Measurements from ENCODE around the gene PRELID1. TPM values are rescaled to one million over a fixed set of nuclear protein-coding genes. Genes with fewer than 3 reads are reported as not detected.

The PRELID1 gene
- total RNA-seq, 1 donor from 2014 or later = 39.1 TPM

DNA sequence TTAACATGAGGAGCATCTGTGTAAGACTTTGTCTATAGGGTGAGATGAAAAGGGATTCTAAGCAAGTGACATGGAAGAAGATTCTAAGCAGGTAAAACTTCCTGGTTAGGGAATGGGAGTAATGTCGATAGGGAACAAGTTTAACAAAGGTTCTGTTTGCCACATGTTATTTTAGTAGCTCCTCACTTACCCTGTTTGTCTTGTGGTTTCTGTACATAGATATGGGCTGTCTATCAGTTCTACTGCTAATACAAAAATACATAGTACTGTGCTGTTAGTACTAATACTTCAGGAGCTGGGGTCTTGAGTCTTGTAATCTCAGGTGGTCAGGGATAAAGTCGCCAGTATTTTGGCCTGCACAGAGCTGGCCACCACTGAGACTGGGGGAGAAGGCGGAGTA, 32.9 kb upstream of the PRELID1 start:
- Histone ChIP-seq H3K4me1 (ENCODE audit: control insufficient read depth in 3 of 3, insufficient read depth in 3 of 3, low read length in 3 of 3) (no peaks in the 10 kb centered on the region), H3K9ac (ENCODE audit: low read depth in 1 of 3, low read length in 3 of 3) (no peak overlapping the region), H3K36me3 (ENCODE audit: control insufficient read depth in 3 of 3, insufficient read depth in 3 of 3, low read length in 3 of 3) (peaks cover 33 to 54% (median 48%) of the 10 kb centered on the region in 3 donors), H3K27me3 (ENCODE audit: control insufficient read depth in 3 of 3, insufficient read depth in 3 of 3, low read length in 3 of 3) (no peaks in the 10 kb centered on the region), H3K9me3 (ENCODE audit: control insufficient read depth in 3 of 3, low read length in 3 of 3) (no peaks in the 10 kb centered on the region), H3K4me3 (ENCODE audit: low read length in 3 of 3) (no peak overlapping the region), H3K27ac (ENCODE audit: low read depth, low read length) (no peak overlapping the region)

DNA sequence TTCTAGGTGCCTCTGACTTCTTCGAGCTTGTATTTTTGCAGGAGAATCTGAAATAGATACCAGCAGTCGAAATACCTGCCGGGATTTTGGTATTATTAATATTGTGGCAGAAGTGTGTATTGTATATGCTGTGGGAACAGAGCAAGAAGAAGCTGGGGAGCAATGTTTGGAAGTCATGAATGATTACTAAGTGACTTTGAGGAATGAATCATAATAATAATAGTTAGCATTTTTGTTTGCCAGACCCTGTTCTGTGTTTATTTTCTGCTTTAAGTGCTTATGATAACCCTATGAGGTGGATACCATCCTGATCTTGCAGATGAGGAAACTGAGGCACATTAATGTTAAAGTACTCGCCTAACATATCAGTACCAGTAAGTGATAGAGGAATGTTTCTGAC, 32.5 kb upstream of the PRELID1 start:
- Histone ChIP-seq H3K27me3 (ENCODE audit: control insufficient read depth in 3 of 3, insufficient read depth in 3 of 3, low read length in 3 of 3) (no peaks in the 10 kb centered on the region), H3K36me3 (ENCODE audit: control insufficient read depth in 3 of 3, insufficient read depth in 3 of 3, low read length in 3 of 3) (peaks cover 34 to 54% (median 46%) of the 10 kb centered on the region in 3 donors), H3K9me3 (ENCODE audit: control insufficient read depth in 3 of 3, low read length in 3 of 3) (no peaks in the 10 kb centered on the region), H3K4me3 (ENCODE audit: low read length in 3 of 3) (no peak overlapping the region), H3K9ac (ENCODE audit: low read depth in 1 of 3, low read length in 3 of 3) (no peak overlapping the region), H3K4me1 (ENCODE audit: control insufficient read depth in 3 of 3, insufficient read depth in 3 of 3, low read length in 3 of 3) (no peaks in the 10 kb centered on the region), H3K27ac (ENCODE audit: low read depth, low read length) (no peak overlapping the region)

DNA sequence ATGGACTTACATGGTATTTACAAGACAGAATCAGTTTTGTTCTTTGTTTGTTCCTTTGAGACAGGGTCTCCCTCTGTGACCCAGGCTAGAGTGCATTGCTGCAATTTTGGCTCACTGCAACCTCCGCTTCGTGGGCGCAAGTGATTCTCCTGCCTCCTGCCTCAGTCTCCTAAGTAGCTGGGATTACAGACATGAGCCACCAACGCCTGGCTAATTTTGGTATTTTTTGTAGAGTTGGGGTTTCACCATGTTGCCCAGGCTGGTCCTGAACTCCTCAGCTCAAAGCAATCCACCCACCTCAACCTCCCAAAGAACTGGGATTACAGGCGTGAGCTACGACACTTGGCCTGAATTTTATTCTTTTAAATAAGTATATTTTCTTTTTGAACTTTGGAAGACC, 27.7 kb upstream of the PRELID1 start:
- Histone ChIP-seq H3K4me3 (ENCODE audit: low read length in 3 of 3) (no peak overlapping the region), H3K36me3 (ENCODE audit: control insufficient read depth in 3 of 3, insufficient read depth in 3 of 3, low read length in 3 of 3) (peaks cover 15 to 52% (median 30%) of the 10 kb centered on the region in 3 donors), H3K9ac (ENCODE audit: low read depth in 1 of 3, low read length in 3 of 3) (no peak overlapping the region)

DNA sequence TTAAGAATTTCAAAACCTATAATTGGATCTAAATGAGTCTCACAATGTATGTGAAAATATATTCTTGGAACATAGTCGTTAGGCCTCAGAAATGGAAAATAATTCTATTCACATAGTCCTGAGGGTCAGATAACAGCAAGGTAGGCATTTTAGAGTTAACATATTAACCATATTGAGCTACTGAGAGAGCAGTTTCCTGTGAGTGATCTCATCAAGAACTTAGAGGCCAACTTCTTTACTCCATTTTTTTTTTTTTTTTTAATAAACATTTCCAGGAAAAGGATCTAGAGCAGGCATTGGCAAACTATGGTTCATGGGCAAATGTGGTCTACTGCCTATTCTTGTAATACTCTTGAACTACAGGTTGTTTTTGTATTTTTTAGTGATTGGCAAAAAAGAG, 26.7 kb upstream of the PRELID1 start:
- H3K36me3 ChIP-seq (ENCODE audit: control insufficient read depth in 3 of 3, insufficient read depth in 3 of 3, low read length in 3 of 3) = peaks cover 17 to 52% (median 29%) of the 10 kb centered on the region in 3 donors
- no peak overlapping the region for H3K9ac ChIP-seq (ENCODE audit: low read depth in 1 of 3, low read length in 3 of 3)
- H3K27ac ChIP-seq (ENCODE audit: low read depth, low read length) = no peak overlapping the region

More for the DNA sequence above, 27.7 kb upstream of the PRELID1 start:
- Histone ChIP-seq H3K27ac (ENCODE audit: low read depth, low read length) (no peak overlapping the region), H3K9me3 (ENCODE audit: control insufficient read depth in 3 of 3, low read length in 3 of 3) (no peaks in the 10 kb centered on the region), H3K4me1 (ENCODE audit: control insufficient read depth in 3 of 3, insufficient read depth in 3 of 3, low read length in 3 of 3) (no peaks in the 10 kb centered on the region), H3K27me3 (ENCODE audit: control insufficient read depth in 3 of 3, insufficient read depth in 3 of 3, low read length in 3 of 3) (no peaks in the 10 kb centered on the region)

DNA sequence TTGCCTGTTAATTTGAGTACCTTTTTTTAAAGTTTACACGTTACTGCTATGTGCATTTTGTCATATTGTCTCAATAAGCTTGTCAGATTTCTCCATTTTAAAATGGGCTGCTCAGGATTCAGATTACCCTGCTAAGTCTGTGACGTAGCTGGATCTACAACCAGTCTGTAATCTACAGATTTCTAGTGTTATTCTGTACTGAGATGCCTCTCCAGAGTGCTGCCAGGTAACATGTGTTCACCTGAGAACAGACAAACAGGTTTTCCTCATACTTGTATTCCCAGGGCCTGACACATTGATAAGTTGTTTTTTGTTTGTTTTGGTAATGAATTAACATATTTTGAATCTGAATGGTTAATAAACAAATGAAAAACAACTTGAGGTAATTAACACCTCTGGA, 15.4 kb upstream of the PRELID1 start:
- no peaks in the 10 kb centered on the region for H3K9me3 ChIP-seq (ENCODE audit: control insufficient read depth in 3 of 3, low read length in 3 of 3)
- peaks cover 33 to 70% (median 50%) of the 10 kb centered on the region in 3 donors for H3K36me3 ChIP-seq (ENCODE audit: control insufficient read depth in 3 of 3, insufficient read depth in 3 of 3, low read length in 3 of 3)
- H3K4me3 ChIP-seq (ENCODE audit: low read length in 3 of 3) = no peak overlapping the region
- no peaks in the 10 kb centered on the region for H3K4me1 ChIP-seq (ENCODE audit: control insufficient read depth in 3 of 3, insufficient read depth in 3 of 3, low read length in 3 of 3)
- no peak overlapping the region for H3K9ac ChIP-seq (ENCODE audit: low read depth in 1 of 3, low read length in 3 of 3)
- H3K27me3 ChIP-seq (ENCODE audit: control insufficient read depth in 3 of 3, insufficient read depth in 3 of 3, low read length in 3 of 3) = no peaks in the 10 kb centered on the region
- H3K27ac ChIP-seq (ENCODE audit: low read depth, low read length) = no peak overlapping the region

More for the DNA sequence above, 26.7 kb upstream of the PRELID1 start:
- H3K4me1 ChIP-seq (ENCODE audit: control insufficient read depth in 3 of 3, insufficient read depth in 3 of 3, low read length in 3 of 3) = no peaks in the 10 kb centered on the region
- H3K27me3 ChIP-seq (ENCODE audit: control insufficient read depth in 3 of 3, insufficient read depth in 3 of 3, low read length in 3 of 3) = no peaks in the 10 kb centered on the region
- H3K9me3 ChIP-seq (ENCODE audit: control insufficient read depth in 3 of 3, low read length in 3 of 3) = no peaks in the 10 kb centered on the region
- no peak overlapping the region for H3K4me3 ChIP-seq (ENCODE audit: low read length in 3 of 3)

DNA sequence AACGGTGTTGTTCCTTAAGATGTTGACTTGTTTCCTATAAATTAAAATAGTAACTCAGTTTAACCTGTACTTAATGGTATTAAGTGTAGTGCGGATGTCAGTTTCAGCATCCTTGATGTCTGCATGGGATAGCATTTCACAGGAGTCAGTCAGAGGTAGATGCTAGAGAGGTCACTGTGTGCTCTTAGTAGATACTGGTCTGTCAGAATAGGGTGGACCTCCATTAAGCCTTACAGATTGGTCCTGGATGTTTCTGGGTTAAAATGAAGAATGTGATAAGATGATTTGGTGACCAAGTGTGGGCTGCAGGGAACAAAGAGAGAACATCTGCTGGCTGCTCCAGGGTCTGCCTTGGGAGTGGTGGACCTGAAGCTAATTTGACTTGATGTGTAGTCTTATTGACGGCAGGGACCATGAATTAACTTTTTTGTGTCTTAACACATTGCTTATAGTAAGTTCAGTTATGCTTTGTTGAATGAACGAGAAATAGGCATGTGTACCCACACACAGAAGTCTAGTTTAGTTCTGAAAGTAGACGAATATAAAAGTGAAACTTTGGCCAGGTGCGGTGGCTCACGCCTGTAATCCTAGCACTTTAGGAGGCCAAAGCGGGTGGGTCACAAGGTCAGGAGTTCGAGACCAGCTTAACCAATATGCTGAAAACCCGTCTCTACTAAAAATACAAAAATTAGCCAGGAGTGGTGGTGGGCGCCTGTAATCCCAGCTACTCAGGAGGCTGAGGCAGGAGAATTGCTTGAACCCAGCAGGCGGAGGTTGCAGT, 12.6 kb upstream of the PRELID1 start:
- peaks cover 48 to 75% (median 60%) of the 10 kb centered on the region in 3 donors for H3K36me3 ChIP-seq (ENCODE audit: control insufficient read depth in 3 of 3, insufficient read depth in 3 of 3, low read length in 3 of 3)
- H3K27ac ChIP-seq (ENCODE audit: low read depth, low read length) = no peak overlapping the region

DNA sequence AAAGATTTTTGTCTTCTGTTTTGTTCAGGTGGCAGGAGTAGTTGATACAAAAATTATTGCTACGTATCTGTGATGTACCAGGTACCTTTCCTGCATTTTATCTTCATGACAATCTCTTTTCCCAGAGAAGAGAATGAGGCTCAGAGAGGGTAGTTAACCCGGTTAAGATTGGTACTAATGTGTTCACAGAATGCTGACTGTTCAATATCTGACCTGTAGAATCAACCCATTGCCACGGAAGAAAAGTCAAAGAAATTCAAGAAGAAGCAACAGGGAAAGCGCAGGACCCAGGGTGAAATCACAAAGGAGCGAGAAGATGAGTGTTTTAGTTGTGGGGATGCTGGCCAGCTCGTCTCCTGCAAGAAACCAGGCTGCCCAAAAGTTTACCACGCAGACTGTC, 11.9 kb upstream of the PRELID1 start:
- no peaks in the 10 kb centered on the region for H3K9me3 ChIP-seq (ENCODE audit: control insufficient read depth in 3 of 3, low read length in 3 of 3)
- no peak overlapping the region for H3K27ac ChIP-seq (ENCODE audit: low read depth, low read length)
- H3K27me3 ChIP-seq (ENCODE audit: control insufficient read depth in 3 of 3, insufficient read depth in 3 of 3, low read length in 3 of 3) = no peaks in the 10 kb centered on the region
- H3K4me3 ChIP-seq (ENCODE audit: low read length in 3 of 3) = no peak overlapping the region
- peaks cover 0 to 11% (median 3%) of the 10 kb centered on the region in 3 donors for H3K4me1 ChIP-seq (ENCODE audit: control insufficient read depth in 3 of 3, insufficient read depth in 3 of 3, low read length in 3 of 3)
- H3K9ac ChIP-seq (ENCODE audit: low read depth in 1 of 3, low read length in 3 of 3) = no peak overlapping the region
- peaks cover 48 to 71% (median 66%) of the 10 kb centered on the region in 3 donors for H3K36me3 ChIP-seq (ENCODE audit: control insufficient read depth in 3 of 3, insufficient read depth in 3 of 3, low read length in 3 of 3)

More for the DNA sequence above, 12.6 kb upstream of the PRELID1 start:
- Histone ChIP-seq H3K4me1 (ENCODE audit: control insufficient read depth in 3 of 3, insufficient read depth in 3 of 3, low read length in 3 of 3) (peaks cover 0 to 4% (median 0%) of the 10 kb centered on the region in 3 donors), H3K9me3 (ENCODE audit: control insufficient read depth in 3 of 3, low read length in 3 of 3) (no peaks in the 10 kb centered on the region), H3K4me3 (ENCODE audit: low read length in 3 of 3) (no peak overlapping the region), H3K9ac (ENCODE audit: low read depth in 1 of 3, low read length in 3 of 3) (no peak overlapping the region), H3K27me3 (ENCODE audit: control insufficient read depth in 3 of 3, insufficient read depth in 3 of 3, low read length in 3 of 3) (no peaks in the 10 kb centered on the region)

DNA sequence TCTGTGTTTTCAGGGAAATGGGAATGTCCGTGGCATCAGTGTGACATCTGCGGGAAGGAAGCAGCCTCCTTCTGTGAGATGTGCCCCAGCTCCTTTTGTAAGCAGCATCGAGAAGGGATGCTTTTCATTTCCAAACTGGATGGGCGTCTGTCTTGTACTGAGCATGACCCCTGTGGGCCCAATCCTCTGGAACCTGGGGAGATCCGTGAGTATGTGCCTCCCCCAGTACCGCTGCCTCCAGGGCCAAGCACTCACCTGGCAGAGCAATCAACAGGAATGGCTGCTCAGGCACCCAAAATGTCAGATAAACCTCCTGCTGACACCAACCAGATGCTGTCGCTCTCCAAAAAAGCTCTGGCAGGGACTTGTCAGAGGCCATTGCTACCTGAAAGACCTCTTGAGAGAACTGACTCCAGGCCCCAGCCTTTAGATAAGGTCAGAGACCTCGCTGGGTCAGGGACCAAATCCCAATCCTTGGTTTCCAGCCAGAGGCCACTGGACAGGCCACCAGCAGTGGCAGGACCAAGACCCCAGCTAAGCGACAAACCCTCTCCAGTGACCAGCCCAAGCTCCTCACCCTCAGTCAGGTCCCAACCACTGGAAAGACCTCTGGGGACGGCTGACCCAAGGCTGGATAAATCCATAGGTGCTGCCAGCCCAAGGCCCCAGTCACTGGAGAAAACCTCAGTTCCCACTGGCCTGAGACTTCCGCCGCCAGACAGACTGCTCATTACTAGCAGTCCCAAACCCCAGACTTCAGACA, 9.6 kb upstream of the PRELID1 start:
- Histone ChIP-seq H3K9ac (ENCODE audit: low read depth in 1 of 3, low read length in 3 of 3) (no peak overlapping the region), H3K27me3 (ENCODE audit: control insufficient read depth in 3 of 3, insufficient read depth in 3 of 3, low read length in 3 of 3) (no peaks in the 10 kb centered on the region), H3K4me1 (ENCODE audit: control insufficient read depth in 3 of 3, insufficient read depth in 3 of 3, low read length in 3 of 3) (peaks cover 0 to 14% (median 6%) of the 10 kb centered on the region in 3 donors), H3K27ac (ENCODE audit: low read depth, low read length) (no peak overlapping the region), H3K9me3 (ENCODE audit: control insufficient read depth in 3 of 3, low read length in 3 of 3) (no peaks in the 10 kb centered on the region), H3K4me3 (ENCODE audit: low read length in 3 of 3) (no peak overlapping the region), H3K36me3 (ENCODE audit: control insufficient read depth in 3 of 3, insufficient read depth in 3 of 3, low read length in 3 of 3) (peaks cover 46 to 62% (median 54%) of the 10 kb centered on the region in 3 donors)

DNA sequence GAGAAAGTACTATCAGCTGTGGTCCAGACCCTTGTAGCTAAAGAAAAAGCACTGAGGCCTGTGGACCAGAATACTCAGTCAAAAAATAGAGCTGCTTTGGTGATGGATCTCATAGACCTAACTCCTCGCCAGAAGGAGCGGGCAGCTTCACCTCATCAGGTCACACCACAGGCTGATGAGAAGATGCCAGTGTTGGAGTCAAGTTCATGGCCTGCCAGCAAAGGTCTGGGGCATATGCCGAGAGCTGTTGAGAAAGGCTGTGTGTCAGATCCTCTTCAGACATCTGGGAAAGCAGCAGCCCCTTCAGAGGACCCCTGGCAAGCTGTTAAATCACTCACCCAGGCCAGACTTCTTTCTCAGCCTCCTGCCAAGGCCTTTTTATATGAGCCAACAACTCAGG, 9.0 kb upstream of the PRELID1 start:
- H3K27me3 ChIP-seq (ENCODE audit: control insufficient read depth in 3 of 3, insufficient read depth in 3 of 3, low read length in 3 of 3) = no peaks in the 10 kb centered on the region
- peaks cover 45 to 56% (median 49%) of the 10 kb centered on the region in 3 donors for H3K36me3 ChIP-seq (ENCODE audit: control insufficient read depth in 3 of 3, insufficient read depth in 3 of 3, low read length in 3 of 3)
- H3K9me3 ChIP-seq (ENCODE audit: control insufficient read depth in 3 of 3, low read length in 3 of 3) = no peaks in the 10 kb centered on the region
- peaks cover 0 to 19% (median 9%) of the 10 kb centered on the region in 3 donors for H3K4me1 ChIP-seq (ENCODE audit: control insufficient read depth in 3 of 3, insufficient read depth in 3 of 3, low read length in 3 of 3)
- H3K4me3 ChIP-seq (ENCODE audit: low read length in 3 of 3) = no peak overlapping the region
- no peak overlapping the region for H3K9ac ChIP-seq (ENCODE audit: low read depth in 1 of 3, low read length in 3 of 3)
- no peak overlapping the region for H3K27ac ChIP-seq (ENCODE audit: low read depth, low read length)

DNA sequence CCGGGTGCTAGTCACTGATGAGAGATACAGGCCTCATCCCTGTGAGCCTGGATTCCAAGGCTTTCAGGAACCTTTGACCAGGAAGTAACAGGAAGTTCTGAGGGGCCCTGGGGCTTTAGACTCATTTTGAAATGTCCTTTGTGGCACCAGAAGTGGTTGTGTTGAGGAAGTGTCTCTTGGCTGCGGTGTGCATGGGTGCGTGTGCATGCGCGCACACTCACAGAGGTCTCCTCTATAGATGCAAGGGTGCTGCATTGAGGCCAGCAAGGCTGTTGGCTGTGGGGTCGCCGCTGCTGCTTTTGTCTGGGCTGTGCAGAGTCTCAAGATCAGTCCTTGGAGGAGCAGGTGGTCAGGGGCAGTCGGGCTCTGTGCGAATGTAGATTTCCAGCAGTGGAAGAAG, 7.7 kb upstream of the PRELID1 start:
- Histone ChIP-seq H3K27me3 (ENCODE audit: control insufficient read depth in 3 of 3, insufficient read depth in 3 of 3, low read length in 3 of 3) (no peaks in the 10 kb centered on the region), H3K4me1 (ENCODE audit: control insufficient read depth in 3 of 3, insufficient read depth in 3 of 3, low read length in 3 of 3) (peaks cover 5 to 30% (median 15%) of the 10 kb centered on the region in 3 donors), H3K36me3 (ENCODE audit: control insufficient read depth in 3 of 3, insufficient read depth in 3 of 3, low read length in 3 of 3) (peaks cover 44 to 54% (median 45%) of the 10 kb centered on the region in 3 donors), H3K4me3 (ENCODE audit: low read length in 3 of 3) (no peak overlapping the region), H3K27ac (ENCODE audit: low read depth, low read length) (no peak overlapping the region), H3K9me3 (ENCODE audit: control insufficient read depth in 3 of 3, low read length in 3 of 3) (no peaks in the 10 kb centered on the region), H3K9ac (ENCODE audit: low read depth in 1 of 3, low read length in 3 of 3) (no peak overlapping the region)

All from skeletal muscle tissue (tissue), 4 donors.